ENCODE data around the gene CROCC2.

The CROCC2 gene

DNA sequence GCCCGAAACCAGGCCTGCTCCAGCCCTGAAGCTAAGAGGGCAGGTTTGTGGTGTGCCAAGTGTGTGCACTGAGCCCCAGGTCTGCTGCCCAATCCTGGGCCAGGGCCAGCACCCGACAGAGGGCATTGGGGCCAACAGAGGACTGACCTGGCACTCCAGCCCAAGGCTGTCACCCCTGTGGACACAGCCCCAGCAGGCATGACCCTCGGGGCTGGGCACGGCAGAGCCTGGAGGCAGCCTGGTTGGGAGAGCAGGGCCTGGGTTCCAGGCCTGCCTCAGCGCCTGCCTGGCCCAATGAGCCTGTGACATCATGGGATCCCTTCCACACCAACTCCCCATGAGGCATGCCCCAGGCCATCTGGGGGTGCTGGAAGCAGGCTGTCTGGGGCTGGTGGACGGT lies 81.5 kb downstream of the CROCC2 start:
- DNase-seq (ENCODE audit: low read depth in 2 of 2) = no peak

- no peak for DNase-seq (ENCODE audit: low read depth in 2 of 2)
Measured at GRCh38 chr2:240988146-240988545, 82.0 kb downstream of the CROCC2 start.

DNA sequence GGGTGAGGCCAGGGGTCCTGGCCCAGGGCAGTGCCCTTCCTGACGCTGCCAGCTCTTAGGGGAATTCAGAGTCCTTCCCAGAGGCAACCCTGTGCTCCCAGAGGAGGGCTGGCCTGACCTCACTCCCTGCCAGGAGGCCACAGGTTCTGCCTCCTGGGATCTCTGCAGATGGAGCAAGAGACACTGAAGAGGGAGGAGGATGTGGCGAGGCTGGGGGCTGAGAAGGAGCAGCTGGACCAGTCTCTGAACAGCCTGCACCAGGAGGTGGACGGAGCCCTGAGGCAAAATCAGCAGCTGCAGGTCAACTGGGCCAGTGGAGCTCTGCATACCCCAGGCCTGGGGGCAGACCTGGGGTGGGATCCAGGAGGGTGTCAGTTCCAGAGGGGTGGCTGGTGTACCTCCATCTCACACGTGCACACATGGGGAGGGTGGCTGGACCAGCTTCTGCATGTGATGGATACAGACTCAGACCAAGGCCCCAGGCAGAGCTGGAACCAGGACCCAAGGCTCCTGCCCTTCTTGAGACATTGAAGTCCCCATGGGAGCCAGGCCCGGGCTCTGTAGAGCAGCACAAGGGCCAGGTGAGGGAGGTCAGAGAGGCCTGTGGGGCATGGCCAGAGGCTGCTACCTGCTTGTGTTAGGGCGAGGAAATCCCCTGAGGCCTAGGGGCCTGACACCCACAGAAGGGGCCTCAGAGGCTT lies 82.6 kb downstream of the CROCC2 start:
- no peak for DNase-seq (ENCODE audit: low read depth in 2 of 2)

DNA sequence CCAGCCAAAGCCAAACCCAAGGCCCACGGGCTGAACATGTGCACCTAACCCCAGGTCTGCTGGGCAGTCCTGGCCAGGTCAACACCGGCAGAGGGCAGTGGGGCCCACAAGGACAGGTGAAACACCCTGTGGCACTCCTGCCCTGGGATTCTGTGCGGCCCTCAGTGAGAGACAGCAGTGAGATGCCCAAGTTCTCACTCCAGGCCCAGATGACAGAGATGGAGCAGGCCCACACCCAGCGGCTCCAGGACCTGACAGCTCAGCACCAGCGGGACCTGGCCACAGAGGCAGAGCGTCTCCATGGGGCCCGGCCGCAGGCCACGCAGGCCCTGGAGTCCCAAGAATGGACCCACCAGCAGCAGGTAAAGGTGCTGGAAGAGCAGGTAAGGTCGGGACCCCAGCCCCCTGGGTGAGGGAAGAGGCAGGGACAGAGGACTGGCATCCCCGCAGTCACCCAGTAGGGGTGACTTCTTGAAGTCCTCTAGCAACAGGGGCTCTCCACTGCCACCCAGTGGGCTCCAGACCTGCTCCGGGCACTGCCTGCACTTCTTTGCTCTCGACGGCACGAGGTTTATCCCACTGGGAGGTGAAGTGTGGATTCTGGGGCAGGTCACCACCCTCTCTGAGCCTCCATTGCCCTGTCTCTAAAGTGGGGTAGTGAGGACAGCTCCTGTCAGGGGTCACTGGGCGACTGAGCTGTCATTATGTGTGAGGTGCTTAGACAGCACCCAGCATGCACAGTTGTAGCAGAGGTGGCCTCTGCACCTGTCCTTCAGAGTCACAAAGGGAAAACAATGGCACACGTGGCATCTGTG lies 83.5 kb downstream of the CROCC2 start:
- no peak for DNase-seq (ENCODE audit: low read depth in 2 of 2)

DNA sequence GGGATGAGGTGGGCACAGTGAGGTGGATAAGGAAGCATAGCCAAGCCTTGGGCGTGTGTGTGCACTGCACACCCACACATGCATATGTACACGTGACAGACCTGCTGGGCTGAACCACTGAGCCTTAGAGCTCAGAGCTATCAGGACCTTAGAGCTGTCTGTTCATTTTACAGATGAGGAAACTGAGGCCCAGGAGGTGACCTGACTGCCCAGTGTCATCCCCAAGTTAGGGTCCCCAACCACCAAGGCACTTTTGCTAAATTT lies 84.1 kb downstream of the CROCC2 start:
- no peak for DNase-seq (ENCODE audit: low read depth in 2 of 2)

DNA sequence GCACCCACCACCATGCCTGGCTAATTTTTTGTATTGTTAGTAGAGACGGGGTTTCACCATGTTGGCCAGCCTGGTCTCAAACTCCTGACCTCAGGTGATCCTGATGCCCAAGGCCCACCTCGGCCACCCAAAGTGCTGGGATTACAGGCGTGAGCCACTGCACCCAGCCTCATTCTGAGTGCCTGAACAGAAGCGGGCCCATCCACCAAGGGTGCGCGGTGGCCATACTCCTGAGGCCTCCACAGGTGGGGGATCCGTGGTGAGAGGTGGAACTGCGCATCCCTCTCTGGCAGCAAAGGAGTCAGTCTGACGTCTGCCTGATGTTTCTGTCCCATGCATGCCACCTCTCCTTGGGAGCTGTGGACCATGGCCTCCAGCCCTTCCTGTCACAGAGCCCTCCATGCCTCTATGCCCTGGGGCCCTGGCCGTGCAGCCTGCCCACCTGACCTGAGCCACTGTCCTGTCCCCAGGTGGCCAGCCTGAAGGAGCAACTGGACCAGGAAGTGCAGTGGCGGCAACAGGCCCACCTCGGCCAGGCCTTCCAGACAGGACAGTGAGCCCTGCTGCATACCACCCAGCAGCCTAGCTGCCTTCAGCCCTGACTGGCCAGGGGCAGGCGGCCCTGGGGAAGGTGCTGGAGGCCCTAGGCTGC lies 84.7 kb downstream of the CROCC2 start:
- DNase-seq (ENCODE audit: low read depth in 2 of 2) = no peak

DNA sequence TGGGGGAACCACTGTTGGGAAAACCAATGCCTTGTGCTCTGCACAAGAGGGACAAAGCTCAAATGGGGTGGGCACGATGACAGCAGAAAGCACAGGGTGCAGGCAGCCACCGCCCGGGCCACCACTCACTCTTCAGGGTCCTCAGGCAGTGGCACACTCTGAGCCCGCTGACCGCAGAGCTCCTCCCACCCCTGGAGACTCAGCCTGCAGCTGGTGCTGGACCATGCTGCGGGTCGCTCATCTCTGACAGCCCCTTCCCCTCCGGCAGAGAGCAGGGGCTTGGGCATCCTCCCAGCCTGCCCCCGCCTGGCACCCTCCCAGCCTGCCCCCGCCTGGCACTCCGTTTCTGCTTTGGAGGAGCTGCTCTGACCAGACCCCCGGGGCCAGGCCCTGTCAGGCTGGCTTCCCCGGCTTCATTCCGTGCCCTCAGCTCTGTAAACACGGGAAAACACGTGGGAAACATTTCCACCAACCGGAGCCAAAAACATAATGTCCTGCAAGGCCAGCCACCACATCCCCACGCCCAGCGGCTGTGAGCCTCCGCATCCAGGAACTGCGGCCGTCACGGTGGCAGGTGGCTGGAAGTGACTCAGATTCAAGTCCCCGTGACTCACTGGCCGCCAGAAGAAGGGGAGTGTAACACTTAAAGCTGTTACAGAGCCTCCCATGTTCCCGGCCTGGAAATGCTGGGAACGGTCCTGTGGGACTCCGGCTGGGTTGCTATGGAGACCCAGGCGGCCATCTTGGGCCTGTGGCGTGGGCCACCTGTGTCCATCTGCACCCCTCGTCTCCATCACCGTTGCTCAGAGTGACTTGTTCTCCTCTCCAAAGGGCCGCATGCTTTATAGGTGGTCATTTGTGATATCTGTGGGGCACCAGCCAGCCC lies 85.5 kb downstream of the CROCC2 start:
- DNase-seq (ENCODE audit: low read depth in 2 of 2) = no peak

DNA sequence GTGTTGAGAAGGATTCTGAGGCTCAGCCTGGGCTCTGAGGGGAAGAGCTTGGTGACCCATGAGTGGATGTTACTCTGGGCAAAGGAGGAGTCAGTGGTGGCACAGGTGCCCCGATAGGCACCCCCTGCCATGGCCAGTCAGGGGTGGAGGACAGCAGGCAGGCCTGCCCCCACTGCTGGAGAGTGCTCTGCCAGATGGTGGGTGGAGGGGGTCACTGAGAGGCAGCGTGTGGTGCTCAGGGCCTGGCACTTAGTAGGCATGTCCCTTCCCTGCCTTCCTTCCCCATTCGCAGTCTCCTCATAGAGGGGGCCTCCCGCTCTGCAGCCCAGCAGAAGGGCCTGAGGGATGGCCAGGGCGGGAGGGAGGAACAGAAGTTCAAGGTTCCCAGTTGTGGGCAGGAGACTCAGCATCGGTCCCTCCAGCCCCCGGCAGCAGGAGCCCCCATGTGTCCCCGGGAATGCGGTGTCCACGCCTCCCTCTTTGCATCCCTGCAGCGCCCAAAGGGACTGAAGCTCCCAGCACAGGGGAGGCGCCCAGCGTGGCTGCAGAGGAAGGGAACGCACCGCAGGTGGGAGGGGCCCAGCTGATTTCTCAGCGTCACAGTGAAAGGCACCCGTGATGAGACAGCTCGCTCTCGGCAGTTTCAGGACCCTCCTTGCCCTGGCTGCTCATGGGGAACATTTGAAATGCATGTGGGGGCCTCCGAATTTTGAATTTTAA lies 86.6 kb downstream of the CROCC2 start:
- no peak for DNase-seq (ENCODE audit: low read depth in 2 of 2)

DNA sequence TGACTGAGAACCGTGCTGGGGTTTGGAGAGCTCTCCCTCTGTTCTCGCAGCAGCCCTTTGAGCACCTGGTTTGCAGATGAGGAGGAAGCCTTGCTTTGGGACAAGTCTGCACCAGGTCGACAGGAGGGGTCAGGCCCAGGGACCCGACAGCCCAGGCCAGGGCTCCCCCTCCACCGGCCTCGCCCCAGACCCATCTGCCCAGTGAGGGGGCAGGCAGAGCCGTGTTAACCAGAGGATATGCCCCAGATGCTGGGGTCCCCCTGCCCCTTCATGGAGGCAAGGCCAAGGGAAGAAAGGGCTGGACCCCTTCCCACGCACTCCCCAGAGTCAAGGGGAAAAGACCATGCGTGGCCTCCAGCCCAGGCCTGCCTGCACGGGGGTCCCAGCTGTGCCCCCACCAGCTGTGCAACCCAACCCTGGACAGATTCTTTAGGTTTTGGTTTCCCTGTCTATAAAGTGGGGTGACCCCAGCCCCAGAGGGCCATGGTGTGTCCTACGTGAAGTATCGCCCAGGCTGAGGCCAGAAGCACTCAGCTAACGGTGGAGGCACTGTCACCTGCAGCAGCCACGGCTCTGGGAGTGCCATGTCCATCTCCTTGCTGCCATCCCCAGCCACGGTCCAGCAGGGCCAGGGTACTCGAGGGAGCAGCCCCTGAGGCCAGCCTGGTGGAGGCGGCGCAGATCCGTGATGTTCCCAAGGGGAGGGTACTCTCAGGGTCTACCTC lies 87.5 kb downstream of the CROCC2 start:
- DNase-seq (ENCODE audit: low read depth in 2 of 2) = no peak

GRCh38 chr2:240994171-240994896 lies 88.2 kb downstream of the CROCC2 start:
- DNase-seq (ENCODE audit: low read depth in 2 of 2) = no peak

DNA sequence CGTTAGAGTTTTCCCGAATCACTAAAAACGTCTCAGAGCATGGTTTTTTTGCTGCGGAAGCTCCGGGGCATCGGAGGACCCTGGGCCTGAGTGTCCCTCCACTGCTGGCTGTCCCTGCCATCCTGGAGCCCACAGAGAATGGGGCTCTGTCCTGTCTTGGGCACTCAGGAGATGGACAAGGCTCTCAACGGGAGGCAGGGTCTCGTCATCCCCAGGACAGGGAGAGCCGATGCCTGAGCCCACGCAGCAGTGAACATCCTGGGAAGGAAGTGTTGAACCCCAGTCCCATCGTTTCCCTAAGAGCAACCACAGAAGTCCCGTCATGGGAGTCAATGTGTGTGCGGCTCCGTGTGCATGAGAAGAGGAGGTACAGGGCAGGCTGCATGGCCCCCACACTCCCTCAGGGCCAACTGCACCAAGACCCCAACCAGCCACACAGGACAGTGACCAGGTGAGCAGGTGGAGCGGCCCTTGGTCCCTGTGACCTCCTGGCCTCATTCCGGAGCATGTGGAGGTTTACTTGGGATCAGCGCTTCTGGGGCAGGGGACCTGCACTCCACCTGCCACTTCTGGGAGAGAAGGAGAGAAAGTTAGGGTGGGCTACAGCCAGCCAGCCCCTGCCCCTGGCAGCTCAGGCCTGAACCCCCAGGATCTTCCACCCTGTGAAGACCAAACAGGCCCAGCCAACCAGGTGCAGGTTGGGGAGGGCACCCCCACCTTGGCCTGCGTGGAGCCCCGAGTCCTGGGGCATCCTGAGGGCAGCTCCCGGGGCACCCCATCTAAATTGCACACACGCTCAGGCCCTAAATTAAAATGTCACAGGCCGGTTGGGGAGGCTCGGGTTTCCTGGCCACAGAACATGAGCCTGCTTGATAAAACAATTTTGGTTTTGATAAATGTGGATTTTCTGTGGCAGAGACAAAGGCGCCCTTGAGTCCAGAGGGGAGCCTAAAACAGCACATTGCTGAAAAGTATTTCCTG lies 89.2 kb downstream of the CROCC2 start:
- no peak for DNase-seq (ENCODE audit: low read depth in 2 of 2)

DNA sequence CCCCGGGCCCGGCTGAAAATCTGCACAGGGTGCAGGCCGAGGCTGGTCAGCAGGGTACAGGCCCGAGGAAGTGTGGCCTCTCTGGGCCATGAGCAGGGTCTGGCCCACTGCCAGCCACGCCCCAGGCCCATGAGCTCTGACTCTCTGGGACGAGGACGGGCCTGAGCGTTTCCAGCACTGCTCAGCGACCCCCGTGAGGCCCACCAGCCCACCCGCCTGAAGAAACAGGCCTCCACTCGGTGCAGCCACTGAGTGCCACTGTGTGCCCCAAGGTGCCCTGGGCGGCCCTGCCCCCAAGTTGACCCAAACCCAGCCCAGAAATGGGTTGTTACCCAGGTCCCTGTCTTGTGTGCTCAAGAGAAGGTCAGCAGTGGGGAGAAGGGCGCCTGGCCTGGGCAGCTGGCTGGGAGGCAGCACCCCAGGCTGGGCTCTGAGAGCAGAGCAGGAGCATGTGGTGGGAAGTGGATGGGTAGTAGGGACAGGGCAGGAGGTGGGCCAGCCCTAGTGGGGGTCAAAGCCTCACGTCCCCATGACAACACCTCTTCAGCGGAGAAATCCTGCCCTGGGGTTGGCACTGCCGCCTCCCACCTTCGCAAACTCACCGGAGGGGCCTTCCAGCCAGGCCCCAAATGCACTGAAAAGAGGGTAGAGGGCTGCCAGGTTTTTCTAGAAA lies 90.2 kb downstream of the CROCC2 start:
- DNase-seq (ENCODE audit: low read depth in 2 of 2) = no peak

GRCh38 chr2:240996834-240997140 lies 90.7 kb downstream of the CROCC2 start:
- no peak for DNase-seq (ENCODE audit: low read depth in 2 of 2)

DNA sequence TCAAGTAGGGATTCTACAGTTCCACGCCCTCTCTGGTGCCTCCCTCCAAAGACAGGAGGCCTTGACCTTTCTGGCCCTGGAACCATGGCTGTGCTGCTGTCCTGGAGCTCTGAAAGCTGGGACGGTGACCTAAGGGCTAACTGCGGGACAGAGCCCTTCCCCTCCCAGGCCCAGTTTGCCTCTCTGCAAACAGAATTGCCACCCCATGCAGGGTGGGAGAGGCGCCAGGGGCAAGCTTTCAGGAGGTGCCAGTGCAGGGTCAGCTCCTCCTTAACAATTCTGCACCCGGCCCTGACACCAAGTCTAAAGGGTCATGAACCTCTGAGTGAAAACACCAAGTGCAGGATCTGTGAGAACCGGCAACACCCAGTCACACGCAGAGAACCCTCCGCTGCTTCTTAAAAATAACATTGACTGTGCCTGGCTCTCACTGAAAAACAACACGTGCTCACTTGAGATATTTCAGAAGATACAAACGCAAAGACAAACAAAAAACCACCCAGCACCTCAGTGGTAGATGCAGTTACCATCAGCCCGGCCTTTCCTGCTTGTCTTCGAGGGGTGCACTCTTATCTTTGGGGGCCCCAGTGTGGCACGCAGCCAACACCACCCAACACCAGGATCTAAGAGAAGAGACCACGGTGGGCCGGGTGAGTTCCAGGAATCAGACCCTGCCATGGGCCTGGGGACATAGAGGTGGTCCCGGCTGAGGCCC lies 91.2 kb downstream of the CROCC2 start:
- no peak for DNase-seq (ENCODE audit: low read depth in 2 of 2)

- DNase-seq (ENCODE audit: low read depth in 2 of 2) = peak; percentile 31 to 32
Measured at GRCh38 chr2:240997856-240998705, 91.9 kb downstream of the CROCC2 start, which contains the start of gene SNED1. TSS of gene SNED1 (plus strand) at chr2:240998618. CDS start at chr2:240998838, 220 bp downstream.

- no peak for DNase-seq (ENCODE audit: low read depth in 2 of 2)
Measured at GRCh38 chr2:240998706-240998994, 92.5 kb downstream of the CROCC2 start.
